H9 (cell line): Measurements from ENCODE around the gene CXCL12. TPM values are rescaled to one million over a fixed set of nuclear protein-coding genes. Genes with fewer than 3 reads are reported as not detected.

Experiments used
- DNase-seq: peaks from one replicate; pipeline ENCODE4 v3.0.0-alpha.2; 2017
- H2AFZ ChIP-seq: one replicate; pipeline ENCODE4 v1.6.1; 2013; ENCODE audit warnings: mild to moderate bottlenecking, low read length, control low read depth, moderate library complexity
- H2AK5ac ChIP-seq: 2 replicates; pipeline ENCODE4 v1.6.1; 2013; ENCODE audit warnings: low read length, control low read depth, mixed read lengths; ENCODE audit not compliant: insufficient read length
- H2BK120ac ChIP-seq: one replicate; pipeline ENCODE4 v1.6.1; 2013; ENCODE audit warnings: low read depth, mild to moderate bottlenecking, low read length, control low read depth, inconsistent platforms; ENCODE audit not compliant: poor library complexity, severe bottlenecking
- H2BK12ac ChIP-seq: 2 replicates; pipeline ENCODE4 v1.6.1; 2013; ENCODE audit warnings: low read length, control low read depth, mixed read lengths, low read depth; ENCODE audit not compliant: insufficient read length
- H2BK15ac ChIP-seq: 2 replicates; pipeline ENCODE4 v1.6.1; 2013; ENCODE audit warnings: low read depth, low read length, control low read depth
- H2BK20ac ChIP-seq: one replicate; pipeline ENCODE4 v1.6.1; 2013; ENCODE audit warnings: low read depth, mild to moderate bottlenecking, low read length, control low read depth, inconsistent platforms; ENCODE audit not compliant: poor library complexity, severe bottlenecking
- H2BK5ac ChIP-seq: 2 replicates; pipeline ENCODE4 v1.6.1; 2013; ENCODE audit warnings: low read length, control low read depth, mixed read lengths; ENCODE audit not compliant: insufficient read length
- H3K14ac ChIP-seq: 2 replicates; pipeline ENCODE4 v1.6.1; 2013; ENCODE audit warnings: low read length, control low read depth; ENCODE audit not compliant: insufficient read depth
- H3K18ac ChIP-seq: 2 replicates; pipeline ENCODE4 v1.6.1; 2013; ENCODE audit warnings: low read depth, mild to moderate bottlenecking, mixed read lengths, low read length, control low read depth; ENCODE audit not compliant: insufficient read length
- H3K23ac ChIP-seq: 2 replicates; pipeline ENCODE4 v1.6.1; 2013; ENCODE audit warnings: low read length, control low read depth, mixed read lengths, low read depth; ENCODE audit not compliant: insufficient read length
- H3K23me2 ChIP-seq: 2 replicates; pipeline ENCODE4 v1.6.1; 2013; ENCODE audit warnings: low read depth, mild to moderate bottlenecking, mixed read lengths, low read length, control low read depth; ENCODE audit not compliant: insufficient read length, poor library complexity, severe bottlenecking
- H3K27ac ChIP-seq: 2 replicates; pipeline ENCODE4 v1.5.1; 2013; ENCODE audit warnings: low read length, control low read depth, mixed read lengths, low read depth; ENCODE audit not compliant: insufficient read length
- H3K27me3 ChIP-seq: 2 replicates; pipeline ENCODE4 v1.6.1; 2013; ENCODE audit warnings: low read length, control low read depth, inconsistent platforms; ENCODE audit not compliant: insufficient read depth
- H3K4ac ChIP-seq: 2 replicates; pipeline ENCODE4 v1.6.1; 2013; ENCODE audit warnings: low read depth, mild to moderate bottlenecking, control low read depth, inconsistent platforms, low read length, moderate library complexity
- H3K4me1 ChIP-seq: 2 replicates; pipeline ENCODE4 v1.6.1; 2013; ENCODE audit warnings: low read length, control low read depth, inconsistent platforms; ENCODE audit not compliant: insufficient read depth
- H3K4me2 ChIP-seq: 2 replicates; pipeline ENCODE4 v1.6.1; 2013; ENCODE audit warnings: low read length, control low read depth, mixed read lengths; ENCODE audit not compliant: insufficient read length, insufficient read depth
- H3K56ac ChIP-seq: 2 replicates; pipeline ENCODE4 v1.6.1; 2013; ENCODE audit warnings: low read depth, mild to moderate bottlenecking, mixed read lengths, low read length, control low read depth; ENCODE audit not compliant: insufficient read length
- H3K79me1 ChIP-seq: 2 replicates; pipeline ENCODE4 v1.6.1; 2013; ENCODE audit warnings: low read depth, mild to moderate bottlenecking, moderate library complexity, low read length, control low read depth, inconsistent platforms; ENCODE audit not compliant: insufficient read depth, poor library complexity, severe bottlenecking
- H3K79me2 ChIP-seq: 2 replicates; pipeline ENCODE4 v1.6.1; 2013; ENCODE audit warnings: low read length, control low read depth, inconsistent platforms; ENCODE audit not compliant: insufficient read depth
- H3K9ac ChIP-seq: 2 replicates; pipeline ENCODE4 v1.6.1; 2013; ENCODE audit warnings: low read length, control low read depth, mixed read lengths; ENCODE audit not compliant: insufficient read length; ENCODE audit errors: extremely low read depth
- H3K9me3 ChIP-seq: one replicate; pipeline ENCODE4 v1.6.1; 2013; ENCODE audit warnings: low read depth, low read length, inconsistent platforms; ENCODE audit not compliant: control insufficient read depth
- H3T11ph ChIP-seq: one replicate; pipeline ENCODE4 v1.6.1; 2013; ENCODE audit warnings: mild to moderate bottlenecking, low read length, control low read depth, inconsistent platforms
- H4K20me1 ChIP-seq: one replicate; pipeline ENCODE4 v1.6.1; 2013; ENCODE audit not compliant: control insufficient read depth, insufficient read length, insufficient read depth
- H4K5ac ChIP-seq: 2 replicates; pipeline ENCODE4 v1.6.1; 2013; ENCODE audit warnings: low read depth, mild to moderate bottlenecking, mixed read lengths, low read length, control low read depth; ENCODE audit not compliant: insufficient read length
- H4K8ac ChIP-seq: replicated peaks from 2 replicates; pipeline ENCODE4 v1.6.1; 2013; ENCODE audit warnings: low read length, control low read depth, mixed read lengths, low read depth; ENCODE audit not compliant: insufficient read length
- H4K91ac ChIP-seq: 2 replicates; pipeline ENCODE4 v1.6.1; 2013; ENCODE audit warnings: low read depth, mild to moderate bottlenecking, moderate library complexity, mixed read lengths, low read length, control low read depth; ENCODE audit not compliant: insufficient read length
- H3K27ac Mint-ChIP-seq, 3 experiments: 2 replicates in 2 of 3; 3 replicates in 1 of 3; pipeline ENCODE4 v1.8.0; 2020 to 2021; ENCODE audit warnings: mixed read lengths in 3 of 3, mild to moderate bottlenecking in 1 of 3, moderate library complexity in 1 of 3
- H3K27me3 Mint-ChIP-seq: 2 replicates; pipeline ENCODE4 v1.8.0; 2021; ENCODE audit warnings: low read depth, mild to moderate bottlenecking, moderate library complexity, mixed read lengths
- H3K36me3 Mint-ChIP-seq, 3 experiments: 2 replicates in 2 of 3; 3 replicates in 1 of 3; pipeline ENCODE4 v1.8.0; 2020 to 2021; ENCODE audit warnings: low read depth in 3 of 3, mixed read lengths in 3 of 3; ENCODE audit not compliant: insufficient read depth in 1 of 3
- H3K4me1 Mint-ChIP-seq, 2 experiments: 2 replicates each; pipeline ENCODE4 v1.8.0; 2020; ENCODE audit warnings: mixed read lengths in 2 of 2
- H3K4me3 Mint-ChIP-seq, 2 experiments: 2 replicates in 1 of 2; 3 replicates in 1 of 2; pipeline ENCODE4 v1.8.0; 2020 to 2021; ENCODE audit warnings: mild to moderate bottlenecking in 2 of 2, mixed read lengths in 2 of 2, moderate library complexity in 1 of 2
- H3K9me3 Mint-ChIP-seq, 2 experiments: 2 replicates in 1 of 2; 3 replicates in 1 of 2; pipeline ENCODE4 v1.8.0; 2020; ENCODE audit warnings: mild to moderate bottlenecking in 2 of 2, mixed read lengths in 2 of 2, moderate library complexity in 1 of 2
- WGBS: extraction: QIAGEN DNeasy Blood & Tissue Kit; methylation state at CpG from one replicate; pipeline ENCODE4 v1.1.7; 2013; ENCODE audit warnings: missing lambda C conversion rate, low lambda C conversion rate, mixed read lengths; ENCODE audit not compliant: insufficient read length; ENCODE audit errors: extremely low coverage; 5-methylcytosine and 5-hydroxymethylcytosine counted together
- total RNA-seq: library from RNA; stranded (reverse); gene quantifications from 2 replicates; pipeline ENCODE4 v1.2.1, GENCODE V29; 2021
- TF ChIP-seq, protein P1 (sequence below): fragments of 200-600 bp; sonication (generic); conservative IDR thresholded peaks from 3 replicates; pipeline ENCODE4 v1.8.0; 2021; ENCODE audit warnings: antibody characterized with exemption, mild to moderate bottlenecking

CXCL12 gene
- total RNA-seq, 1 experiment from 2014 or later: 28.3 TPM

DNA sequence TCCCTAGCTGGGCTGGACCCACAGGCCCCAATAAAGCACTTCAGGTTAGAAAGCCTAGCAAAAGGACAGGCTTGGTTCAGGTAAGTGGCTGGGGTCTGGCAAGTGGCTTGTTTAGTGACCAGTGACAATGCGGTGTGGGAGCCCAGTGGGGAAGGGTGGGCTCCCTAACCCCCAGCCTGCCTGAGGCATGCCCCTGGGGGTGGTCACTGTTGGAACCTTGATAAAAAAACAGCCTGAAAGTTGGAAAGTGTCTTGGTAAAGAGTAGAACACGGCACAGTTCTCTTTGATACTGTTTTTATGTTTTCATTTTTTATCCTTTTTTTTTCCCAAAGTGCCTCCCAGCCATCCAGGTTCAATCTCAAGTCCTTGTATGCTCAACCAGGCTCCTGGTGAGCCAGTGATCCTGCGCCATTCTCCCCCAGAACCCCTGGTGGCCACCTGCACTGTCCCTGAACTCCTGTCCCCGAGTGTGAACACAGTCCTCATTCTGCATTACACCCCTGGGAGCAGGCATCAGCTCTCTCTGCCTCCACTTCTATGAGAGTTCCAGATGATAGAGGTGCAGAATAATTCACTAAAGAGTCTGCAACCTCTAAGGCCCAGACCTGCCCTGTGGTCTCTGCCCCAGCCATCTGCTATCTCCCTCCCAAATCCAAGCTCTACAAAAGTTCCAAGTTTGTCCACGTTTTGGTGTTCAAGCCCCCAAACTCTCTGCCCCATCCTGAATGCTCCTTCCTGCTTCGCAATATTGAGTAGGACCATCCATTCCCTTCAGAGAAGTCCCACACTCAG, 15.0 kb upstream of the CXCL12 start:
- H3K79me2 ChIP-seq: no peaks in the 10 kb centered on the region
- H3K4me2 ChIP-seq: peak overlapping the region; percentile 75

More for the DNA sequence above, 15.0 kb upstream of the CXCL12 start:
- Histone ChIP-seq H4K5ac (no peak overlapping the region), H4K8ac (no peak overlapping the region), H3K9me3 (no peaks in the 10 kb centered on the region), H3K23me2 (no peaks in the 10 kb centered on the region), H2BK20ac (no peak overlapping the region), H3K56ac (no peak overlapping the region), H2AFZ (no peak overlapping the region), H2BK12ac (peak overlapping the region; percentile 89), H2AK5ac (peak overlapping the region; percentile 83), H3K9ac (no peak overlapping the region), H3K18ac (no peak overlapping the region), H3K23ac (no peak overlapping the region), H2BK15ac (no peak overlapping the region), H3K27ac (peak overlapping the region; percentile 27), H4K20me1 (no peaks in the 10 kb centered on the region), H4K91ac (no peak overlapping the region), H3K27me3 (no peaks in the 10 kb centered on the region; the same call in 1 of the 2 replicates), H2BK120ac (no peak overlapping the region), H3K79me1 (no peaks in the 10 kb centered on the region), H3K4ac (no peak overlapping the region; the same call in 1 of the 2 replicates), H2BK5ac (peak overlapping the region; percentile 85), H3T11ph (no peak overlapping the region), H3K14ac (no peak overlapping the region), H3K4me1 (peaks cover 16% of the 10 kb centered on the region)
- H3K4me1 Mint-ChIP-seq: peaks cover 62 to 74% of the 10 kb centered on the region in 2 experiments
- H3K9me3 Mint-ChIP-seq: peaks cover 2 to 9% of the 10 kb centered on the region in 2 experiments; a peak in 4 of 5 replicates
- no peak for DNase-seq
- WGBS: no CpG with 5 or more reads among the region's 6 CpGs
- TF ChIP-seq, protein P1, sequence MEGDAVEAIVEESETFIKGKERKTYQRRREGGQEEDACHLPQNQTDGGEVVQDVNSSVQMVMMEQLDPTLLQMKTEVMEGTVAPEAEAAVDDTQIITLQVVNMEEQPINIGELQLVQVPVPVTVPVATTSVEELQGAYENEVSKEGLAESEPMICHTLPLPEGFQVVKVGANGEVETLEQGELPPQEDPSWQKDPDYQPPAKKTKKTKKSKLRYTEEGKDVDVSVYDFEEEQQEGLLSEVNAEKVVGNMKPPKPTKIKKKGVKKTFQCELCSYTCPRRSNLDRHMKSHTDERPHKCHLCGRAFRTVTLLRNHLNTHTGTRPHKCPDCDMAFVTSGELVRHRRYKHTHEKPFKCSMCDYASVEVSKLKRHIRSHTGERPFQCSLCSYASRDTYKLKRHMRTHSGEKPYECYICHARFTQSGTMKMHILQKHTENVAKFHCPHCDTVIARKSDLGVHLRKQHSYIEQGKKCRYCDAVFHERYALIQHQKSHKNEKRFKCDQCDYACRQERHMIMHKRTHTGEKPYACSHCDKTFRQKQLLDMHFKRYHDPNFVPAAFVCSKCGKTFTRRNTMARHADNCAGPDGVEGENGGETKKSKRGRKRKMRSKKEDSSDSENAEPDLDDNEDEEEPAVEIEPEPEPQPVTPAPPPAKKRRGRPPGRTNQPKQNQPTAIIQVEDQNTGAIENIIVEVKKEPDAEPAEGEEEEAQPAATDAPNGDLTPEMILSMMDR: no peak
- peak overlapping the region; percentile 8 to 36; a peak in 4 of 5 replicates for H3K4me3 Mint-ChIP-seq
- peak overlapping the region in 2 of 3 experiments; percentile 57 to 59; a peak in 1 of 7 replicates for H3K27ac Mint-ChIP-seq
- H3K36me3 Mint-ChIP-seq: peaks cover 2 to 7% (median 6%) of the 10 kb centered on the region in 3 experiments; a peak in 6 of 7 replicates
- H3K27me3 Mint-ChIP-seq: peaks cover 22% of the 10 kb centered on the region
